Tibial nerve (tissue), 4 donors: ENCODE results near the gene SEMA6C. TPM values are rescaled to one million over a fixed set of nuclear protein-coding genes. Genes with fewer than 3 reads are reported as not detected.

Experiments used
- DNase-seq, 2 donors: peaks; one replicate each; pipeline ENCODE4 v3.0.0-alpha.2; 2019; ENCODE audit warnings: low spot score in 2 of 2
- H3K27ac ChIP-seq, 4 donors: fragments of 200-600 bp; sonication (generic) in 3 of 4; one replicate each; pipeline ENCODE4 v1.5.1; 2017 to 2019; ENCODE audit warnings: mild to moderate bottlenecking in 1 of 4
- H3K27me3 ChIP-seq, 2 donors: fragments of 200-600 bp; sonication (generic) in 1 of 2; one replicate each; pipeline versions ENCODE4 v1.5.1 to v1.6.0; 2017 to 2019
- H3K36me3 ChIP-seq, 3 donors: fragments of 200-600 bp; sonication (generic); one replicate each; pipeline ENCODE4 v1.5.1; 2018 to 2019
- H3K4me1 ChIP-seq, 4 donors: fragments of 200-600 bp; sonication (generic) in 3 of 4; one replicate each; pipeline ENCODE4 v1.5.1; 2017 to 2019
- H3K4me3 ChIP-seq, 4 donors: fragments of 200-600 bp; sonication (generic) in 3 of 4; one replicate each; pipeline ENCODE4 v1.5.1; 2017 to 2019; ENCODE audit warnings: mild to moderate bottlenecking in 1 of 4, moderate library complexity in 1 of 4
- H3K9me3 ChIP-seq, 4 donors: fragments of 200-600 bp; sonication (generic) in 3 of 4; one replicate each; pipeline ENCODE4 v1.5.1; 2017 to 2019
- CTCF ChIP-seq, 5 experiments: fragments of 200-600 bp in 3 of 5; fragments of 450-650 bp in 2 of 5; sonication (generic) in 3 of 5; IDR thresholded peaks; one replicate each; pipeline ENCODE4 v1.5.1; 2016 to 2019; ENCODE audit warnings: antibody characterized with exemption in 5 of 5, mild to moderate bottlenecking in 3 of 5, moderate library complexity in 2 of 5
- EP300 ChIP-seq, 2 donors: sonication (generic); formaldehyde crosslinking; IDR thresholded peaks; one replicate each; pipeline ENCODE4 v1.6.1; 2017; ENCODE audit warnings: antibody characterized with exemption in 2 of 2, mild to moderate bottlenecking in 1 of 2
- POLR2A ChIP-seq, 2 donors: fragments of 450-650 bp; IDR thresholded peaks; one replicate each; pipeline ENCODE4 v1.6.1; 2017; ENCODE audit warnings: antibody characterized with exemption in 2 of 2, mild to moderate bottlenecking in 2 of 2, moderate library complexity in 2 of 2
- WGBS, 2 donors: methylation state at CpG; one replicate each; pipeline ENCODE4 v1.1.5; 2018; 5-methylcytosine and 5-hydroxymethylcytosine counted together
- total RNA-seq, 4 donors: library from RNA; depleted of rRNA; stranded (reverse); fragments of >200 nt; gene quantifications; one replicate each; pipeline ENCODE4 v1.1.0, GENCODE V29; 2016

SEMA6C gene
- total RNA-seq, 4 donors from 2014 or later: 15.5 to 28.7 (median 18.7) TPM

DNA sequence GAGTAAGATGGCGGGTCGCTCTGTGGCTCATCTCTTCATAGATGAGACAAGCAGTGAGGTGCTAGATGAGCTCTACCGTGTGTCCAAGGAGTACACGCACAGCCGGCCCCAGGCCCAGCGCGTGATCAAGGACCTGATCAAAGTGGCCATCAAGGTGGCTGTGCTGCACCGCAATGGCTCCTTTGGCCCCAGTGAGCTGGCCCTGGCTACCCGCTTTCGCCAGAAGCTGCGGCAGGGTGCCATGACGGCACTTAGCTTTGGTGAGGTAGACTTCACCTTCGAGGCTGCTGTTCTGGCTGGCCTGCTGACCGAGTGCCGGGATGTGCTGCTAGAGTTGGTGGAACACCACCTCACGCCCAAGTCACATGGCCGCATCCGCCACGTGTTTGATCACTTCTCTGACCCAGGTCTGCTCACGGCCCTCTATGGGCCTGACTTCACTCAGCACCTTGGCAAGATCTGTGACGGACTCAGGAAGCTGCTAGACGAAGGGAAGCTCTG is 12.4 kb upstream of the SEMA6C start:
- Histone ChIP-seq H3K27ac (no peak overlapping the region), H3K36me3 (peaks cover 0 to 57% (median 0%) of the 10 kb centered on the region in 3 donors)
- no peak for DNase-seq

DNA sequence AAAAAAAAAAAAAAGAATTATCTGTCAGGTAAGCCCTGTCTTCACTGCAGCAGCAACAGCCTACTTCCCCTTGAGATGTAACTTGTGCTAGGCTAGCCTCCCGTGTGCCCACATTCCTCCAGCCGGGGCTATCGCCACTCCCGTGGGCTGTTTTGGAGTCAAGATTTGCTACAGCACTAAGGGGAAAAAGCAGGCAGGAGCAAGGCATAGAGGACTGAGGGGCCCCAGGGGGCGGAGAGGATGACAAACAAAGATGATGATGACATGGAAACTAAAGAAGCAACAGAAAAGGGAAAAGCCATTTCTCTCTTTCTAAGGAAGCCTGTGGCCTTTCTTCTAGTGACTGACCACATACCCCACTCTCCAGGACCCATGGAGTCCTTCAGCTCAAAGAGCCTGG is 11.9 kb upstream of the SEMA6C start:
- H3K36me3 ChIP-seq: peaks cover 0 to 57% (median 0%) of the 10 kb centered on the region in 3 donors
- H3K4me1 ChIP-seq: peaks cover 0 to 23% (median 3%) of the 10 kb centered on the region in 4 donors
- TF ChIP-seq CTCF (IDR thresholded peaks at IDR 0.05): no peak
- no peak for TF ChIP-seq POLR2A (IDR thresholded peaks at IDR 0.05)
- no peak for TF ChIP-seq EP300 (IDR thresholded peaks at IDR 0.05)
- DNase-seq: no peak
- H3K27me3 ChIP-seq: no peaks in the 10 kb centered on the region
- no peak overlapping the region for H3K27ac ChIP-seq
- H3K4me3 ChIP-seq: no peak overlapping the region
- 74 to 78% methylated on average over 5 of the region's 5 CpGs for WGBS, 2 donors
- no peaks in the 10 kb centered on the region for H3K9me3 ChIP-seq

More for the DNA sequence above, 12.4 kb upstream of the SEMA6C start:
- TF ChIP-seq CTCF (IDR thresholded peaks at IDR 0.05): no peak
- no peak for TF ChIP-seq POLR2A (IDR thresholded peaks at IDR 0.05)
- TF ChIP-seq EP300 (IDR thresholded peaks at IDR 0.05): no peak
- Histone ChIP-seq H3K27me3 (no peaks in the 10 kb centered on the region), H3K4me3 (no peak overlapping the region), H3K4me1 (peaks cover 0 to 27% (median 3%) of the 10 kb centered on the region in 4 donors), H3K9me3 (no peaks in the 10 kb centered on the region)
- WGBS, 2 donors: 83 to 86% methylated on average over 22 of the region's 22 CpGs

DNA sequence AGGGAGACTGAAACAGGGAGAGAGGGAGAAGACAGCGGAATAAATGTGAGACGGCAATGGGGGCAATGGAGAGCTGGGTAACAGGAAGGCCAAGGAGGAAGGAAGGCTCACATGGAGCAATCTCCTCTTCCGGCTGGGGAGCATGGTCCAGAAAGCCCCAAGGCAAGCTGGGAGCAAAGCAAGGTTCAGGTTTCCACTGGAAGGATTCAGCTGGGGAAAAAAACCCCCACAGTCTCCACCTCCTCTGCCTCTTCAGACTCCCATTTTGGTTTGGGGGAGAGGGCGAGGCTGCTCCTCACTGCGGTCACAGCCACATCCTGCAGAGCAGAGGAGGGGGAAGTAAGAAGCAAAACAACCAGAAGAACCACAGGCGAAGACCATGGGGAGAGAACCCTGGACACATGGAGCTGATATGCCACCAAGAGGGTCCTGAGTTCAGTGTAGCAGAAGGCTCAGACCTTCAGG is 10.7 kb upstream of the SEMA6C start:
- H3K27me3 ChIP-seq: no peaks in the 10 kb centered on the region
- H3K9me3 ChIP-seq: no peaks in the 10 kb centered on the region
- H3K27ac ChIP-seq: peak overlapping the region in 3 of 4 donors; percentile 1 to 51 (median 43)
- WGBS, 2 donors: 73 to 82% methylated on average over 6 of the region's 6 CpGs
- H3K36me3 ChIP-seq: peaks cover 0 to 56% (median 0%) of the 10 kb centered on the region in 3 donors
- H3K4me3 ChIP-seq: peak overlapping the region in 3 of 4 donors; percentile 4 to 41 (median 39)
- TF ChIP-seq CTCF (IDR thresholded peaks at IDR 0.05): no peak
- no peak for TF ChIP-seq POLR2A (IDR thresholded peaks at IDR 0.05)
- TF ChIP-seq EP300 (IDR thresholded peaks at IDR 0.05): no peak
- DNase-seq: no peak
- H3K4me1 ChIP-seq: peaks cover 0 to 16% (median 3%) of the 10 kb centered on the region in 4 donors

DNA sequence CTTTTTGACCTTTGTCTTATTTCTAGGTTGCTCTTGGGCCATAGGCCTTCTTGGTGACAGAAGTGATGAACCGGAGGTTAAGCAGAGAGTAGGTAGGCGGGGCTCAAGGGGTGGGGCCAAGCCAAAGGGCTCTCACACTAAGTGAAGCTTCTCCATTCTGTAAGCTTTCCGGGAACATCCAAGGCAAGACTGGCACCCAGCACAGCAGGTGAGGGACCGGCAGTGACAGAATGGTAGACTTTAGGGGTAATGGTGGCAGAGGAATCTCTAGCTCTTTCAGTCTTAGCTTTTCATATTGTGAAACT is 10.0 kb upstream of the SEMA6C start, which contains the start of gene TNFAIP8L2:
TSS of gene TNFAIP8L2 (plus strand) at position 135 of the 305 bp plus-strand sequence. CDS start 2,049 bp downstream, outside the sequence.
- peak within 1 kb of the TSS in 3 of 4 donors; percentile 7 to 51 (median 43) for H3K27ac ChIP-seq

More for the DNA sequence above, 10.0 kb upstream of the SEMA6C start, which contains the start of gene TNFAIP8L2:
- DNase-seq: peak in 1 of 2 donors; percentile 44
- Histone ChIP-seq H3K36me3 (peaks cover 0 to 50% (median 0%) of the 10 kb centered on the region in 3 donors), H3K9me3 (no peaks in the 10 kb centered on the region), H3K4me1 (peaks cover 0 to 16% (median 3%) of the 10 kb centered on the region in 4 donors), H3K4me3 (peak within 1 kb of the TSS in 3 of 4 donors; percentile 4 to 41 (median 39)), H3K27me3 (no peaks in the 10 kb centered on the region)
- no peak for TF ChIP-seq CTCF (IDR thresholded peaks at IDR 0.05)
- TF ChIP-seq EP300 (IDR thresholded peaks at IDR 0.05): no peak
- no peak for TF ChIP-seq POLR2A (IDR thresholded peaks at IDR 0.05)
- 56 to 58% methylated on average over 4 of the region's 4 CpGs for WGBS, 2 donors
